Brain microvascular endothelial cell (primary cell): ENCODE measurements around the gene CAMK2A.

Source experiments
- DNase-seq: peaks from one replicate; pipeline ENCODE4 v3.0.0-alpha.2; 2020
- H3K27ac ChIP-seq: fragments of 250-450 bp; sonication (Bioruptor Pico); 2 replicates; pipeline ENCODE4 v1.5.1; 2020; ENCODE audit warnings: mild to moderate bottlenecking, moderate library complexity
- H3K27me3 ChIP-seq: fragments of 250-450 bp; sonication (Bioruptor Pico); replicated peaks from 2 replicates; pipeline ENCODE4 v1.5.1; 2020; ENCODE audit warnings: mild to moderate bottlenecking
- H3K36me3 ChIP-seq: fragments of 250-450 bp; sonication (Bioruptor Pico); replicated peaks from 2 replicates; pipeline ENCODE4 v1.5.1; 2020; ENCODE audit warnings: mild to moderate bottlenecking
- H3K4me3 ChIP-seq: 2 replicates; pipeline ENCODE4 v1.5.1; 2011; ENCODE audit warnings: low read depth, mild to moderate bottlenecking, control low read depth, low read length, moderate library complexity
- in situ Hi-C: cut with HindIII; loops from 2 replicates; pipeline ENCODE4 v1.10.0; 2017; ENCODE audit warnings: low sequenced_read_pairs, low pct_ligation_motif_present
- TF ChIP-seq, protein P1 (sequence below): IDR thresholded peaks from 2 replicates; pipeline ENCODE4 v1.5.1; 2011; ENCODE audit warnings: low read depth, mild to moderate bottlenecking, moderate library complexity, low read length, control low read depth, inconsistent platforms; ENCODE audit errors: missing control alignments

Gene CAMK2A

DNA sequence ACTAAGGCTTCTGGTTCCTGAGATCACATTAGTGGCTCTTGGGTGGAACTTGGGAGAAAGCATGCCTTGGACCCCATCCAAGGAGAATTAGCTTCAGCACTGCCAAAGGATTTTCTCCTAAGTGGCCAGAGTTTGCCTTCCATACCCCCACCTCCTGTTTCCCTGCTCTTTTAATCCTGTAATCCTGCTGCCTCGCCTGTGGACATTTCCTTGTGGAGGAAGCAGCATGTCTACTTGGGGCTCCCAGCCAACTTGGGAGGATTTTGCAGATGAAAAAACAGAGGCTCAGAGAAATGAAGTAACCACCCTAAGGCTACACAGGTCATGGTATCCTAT, 11.6 kb upstream of the CAMK2A start:
- in situ Hi-C loops = no loop called here
- no peaks in the 10 kb centered on the region for H3K27me3 ChIP-seq
- no peak overlapping the region for H3K27ac ChIP-seq
- H3K36me3 ChIP-seq = no peaks in the 10 kb centered on the region
- no peak for DNase-seq
- TF ChIP-seq, protein P1, sequence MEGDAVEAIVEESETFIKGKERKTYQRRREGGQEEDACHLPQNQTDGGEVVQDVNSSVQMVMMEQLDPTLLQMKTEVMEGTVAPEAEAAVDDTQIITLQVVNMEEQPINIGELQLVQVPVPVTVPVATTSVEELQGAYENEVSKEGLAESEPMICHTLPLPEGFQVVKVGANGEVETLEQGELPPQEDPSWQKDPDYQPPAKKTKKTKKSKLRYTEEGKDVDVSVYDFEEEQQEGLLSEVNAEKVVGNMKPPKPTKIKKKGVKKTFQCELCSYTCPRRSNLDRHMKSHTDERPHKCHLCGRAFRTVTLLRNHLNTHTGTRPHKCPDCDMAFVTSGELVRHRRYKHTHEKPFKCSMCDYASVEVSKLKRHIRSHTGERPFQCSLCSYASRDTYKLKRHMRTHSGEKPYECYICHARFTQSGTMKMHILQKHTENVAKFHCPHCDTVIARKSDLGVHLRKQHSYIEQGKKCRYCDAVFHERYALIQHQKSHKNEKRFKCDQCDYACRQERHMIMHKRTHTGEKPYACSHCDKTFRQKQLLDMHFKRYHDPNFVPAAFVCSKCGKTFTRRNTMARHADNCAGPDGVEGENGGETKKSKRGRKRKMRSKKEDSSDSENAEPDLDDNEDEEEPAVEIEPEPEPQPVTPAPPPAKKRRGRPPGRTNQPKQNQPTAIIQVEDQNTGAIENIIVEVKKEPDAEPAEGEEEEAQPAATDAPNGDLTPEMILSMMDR = no peak
- H3K4me3 ChIP-seq = no peak overlapping the region

DNA sequence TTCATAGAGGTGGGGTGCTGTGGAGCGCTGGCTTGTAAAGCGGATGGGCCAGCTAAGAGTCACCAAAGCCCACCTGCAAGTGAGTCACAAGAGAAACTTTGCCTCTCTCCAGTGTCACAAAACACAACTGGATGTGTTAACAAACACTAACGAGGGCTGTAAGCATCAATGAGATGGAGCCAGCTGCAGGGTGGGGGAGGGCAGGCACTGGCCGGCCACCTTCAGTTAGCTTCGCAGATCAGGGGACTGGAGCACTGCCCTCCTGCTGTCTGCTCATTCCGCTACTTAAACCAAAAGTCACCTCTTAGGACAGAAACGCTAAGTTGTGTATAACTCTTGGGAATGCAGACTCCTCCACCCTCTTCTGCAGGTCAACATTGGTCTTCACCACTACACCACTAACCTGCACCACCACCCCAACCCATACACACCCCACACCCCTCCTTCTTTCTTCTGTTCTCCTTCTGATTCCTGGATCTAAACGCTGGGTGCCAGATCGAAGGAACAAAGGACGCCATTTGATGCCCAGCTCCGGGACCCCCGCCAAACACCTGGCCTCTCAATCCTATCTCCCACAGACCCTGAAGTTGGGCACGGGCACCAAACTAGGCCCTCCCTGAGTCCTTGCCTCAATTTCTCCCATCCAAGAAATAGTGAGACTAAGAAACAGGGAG, 11.1 kb upstream of the CAMK2A start:
- no peak overlapping the region for H3K4me3 ChIP-seq
- no peaks in the 10 kb centered on the region for H3K36me3 ChIP-seq
- TF ChIP-seq, protein P1 = no peak
- in situ Hi-C loops = no loop called here
- no peak for DNase-seq
- no peaks in the 10 kb centered on the region for H3K27me3 ChIP-seq
- no peak overlapping the region for H3K27ac ChIP-seq

DNA sequence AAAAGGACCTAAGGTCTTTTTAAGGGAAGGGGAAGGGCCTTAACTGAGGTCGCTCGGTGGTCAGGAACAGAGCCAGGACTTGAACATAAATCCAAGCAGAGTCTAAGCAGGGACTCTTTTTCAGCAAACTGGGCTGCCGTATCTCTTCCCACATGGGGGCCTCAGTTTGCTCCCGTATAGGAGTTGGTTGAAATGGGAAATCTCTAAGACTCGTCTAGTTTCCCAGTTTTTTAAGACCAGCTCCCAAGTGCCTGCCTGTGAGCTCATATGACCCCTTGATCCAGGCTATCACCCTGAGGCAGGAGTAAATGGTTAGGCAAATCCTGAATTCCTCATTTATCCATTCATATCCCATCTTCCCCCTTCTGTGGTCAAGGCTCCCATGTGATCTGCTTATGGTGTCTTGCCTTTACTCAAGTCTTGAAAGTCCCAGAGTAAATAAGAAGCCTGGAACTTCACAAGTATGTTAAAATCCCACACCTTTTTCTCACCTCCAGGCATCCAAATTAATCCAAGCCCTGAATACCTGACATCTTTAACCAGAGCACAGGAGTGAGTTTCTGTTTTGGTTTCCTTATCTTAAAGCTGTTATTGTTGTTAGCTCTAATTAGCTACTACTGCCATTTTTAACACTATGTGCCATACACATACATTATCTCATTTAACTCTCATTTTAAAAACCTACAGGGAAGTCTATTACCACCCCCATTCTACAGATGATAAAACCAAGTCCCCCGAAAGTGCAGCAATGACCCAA, 10.2 kb upstream of the CAMK2A start:
- H3K36me3 ChIP-seq = no peaks in the 10 kb centered on the region
- H3K27me3 ChIP-seq = no peaks in the 10 kb centered on the region
- no peak overlapping the region for H3K4me3 ChIP-seq
- TF ChIP-seq, protein P1 = no peak
- H3K27ac ChIP-seq = peak overlapping the region; percentile 44
- no peak for DNase-seq
- in situ Hi-C loops = no loop called here

DNA sequence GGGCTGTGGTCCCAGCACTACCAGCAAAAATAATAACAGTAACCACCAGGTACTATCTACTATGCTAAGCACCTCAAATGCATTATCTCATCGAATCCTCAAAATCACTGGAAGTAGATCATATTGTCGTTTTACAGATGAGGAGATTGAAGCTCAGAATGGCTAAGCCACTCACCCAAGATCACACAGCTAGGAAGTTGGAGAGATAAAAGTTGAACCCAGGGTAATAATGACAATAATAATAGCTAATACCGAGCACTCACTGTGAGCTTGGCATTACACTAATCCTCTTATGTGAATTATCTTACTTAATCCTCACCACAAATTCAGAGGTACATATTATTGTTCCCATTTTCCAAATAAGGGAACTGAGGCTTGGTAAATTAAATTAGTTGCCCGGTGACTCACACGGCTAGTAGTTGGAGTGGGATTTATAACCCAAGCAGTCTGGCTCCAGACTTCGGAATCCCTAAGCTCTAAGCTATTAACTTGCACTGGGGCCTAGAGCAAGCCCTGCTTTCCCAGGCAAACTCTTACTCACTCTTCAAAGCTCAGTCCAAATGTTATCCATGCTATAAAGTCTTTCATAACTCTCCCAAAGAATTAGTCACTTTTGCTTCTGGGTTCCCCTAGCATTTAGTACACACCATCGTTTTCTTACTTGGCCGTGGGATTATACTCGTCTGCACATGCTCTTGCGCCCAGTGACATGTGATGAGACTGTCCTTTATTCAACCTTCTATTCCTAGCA, 9.3 kb upstream of the CAMK2A start:
- TF ChIP-seq, protein P1 = no peak
- Histone ChIP-seq H3K27me3 (no peaks in the 10 kb centered on the region), H3K36me3 (no peaks in the 10 kb centered on the region), H3K27ac (peak overlapping the region; percentile 44), H3K4me3 (no peak overlapping the region)
- in situ Hi-C loops = no loop called here
- DNase-seq = peak; percentile 59

DNA sequence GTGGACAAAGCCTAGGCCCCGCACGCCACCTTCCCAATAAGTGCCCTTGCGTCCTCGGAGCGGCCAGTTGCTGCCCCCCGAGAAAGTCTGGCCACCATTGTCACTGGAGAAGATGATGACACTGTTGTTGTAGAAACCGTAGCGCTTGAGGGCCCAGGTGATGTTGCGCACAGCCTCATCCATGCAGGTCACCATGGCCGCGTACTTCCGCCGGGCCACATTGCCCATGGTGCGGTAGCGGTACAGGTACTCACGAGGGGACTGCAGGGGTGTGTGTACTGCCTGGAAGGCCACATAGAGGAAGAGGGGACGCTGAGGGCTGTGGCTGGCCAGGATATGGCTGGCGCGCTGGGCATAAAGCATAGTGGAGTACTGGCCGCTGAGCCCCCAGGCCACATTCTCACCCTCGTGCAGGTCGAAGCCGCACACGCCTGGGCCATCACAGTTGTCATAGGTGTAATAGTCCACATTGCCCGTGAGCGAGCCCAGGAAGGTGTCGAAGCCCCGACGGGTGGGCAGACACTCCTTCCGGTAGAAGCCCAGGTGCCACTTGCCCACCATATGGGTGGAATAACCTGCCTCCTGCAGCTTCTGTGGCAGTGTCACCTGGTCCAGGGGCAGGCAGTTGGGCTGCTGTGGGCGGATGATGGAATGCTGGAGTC, 8.5 kb upstream of the CAMK2A start:
- no peak overlapping the region for H3K27ac ChIP-seq
- in situ Hi-C loops = no loop called here
- H3K27me3 ChIP-seq = no peaks in the 10 kb centered on the region

More for the DNA sequence above, 8.5 kb upstream of the CAMK2A start:
- DNase-seq = no peak
- TF ChIP-seq, protein P1 = no peak
- H3K4me3 ChIP-seq = no peak overlapping the region
- no peaks in the 10 kb centered on the region for H3K36me3 ChIP-seq
